GM12878 (cell line): Measurements from ENCODE around the gene PYM1. TPM values are rescaled to one million over a fixed set of nuclear protein-coding genes. Genes with fewer than 3 reads are reported as not detected.

Experiments
- ATAC-seq: fragments of 200-7000 bp; cut with Tn5 transposase; 3 replicates; pipeline ENCODE4 v1.9.1; 2020; ENCODE audit warnings: mild to moderate bottlenecking, moderate library complexity
- BruUV-seq: library from RNA; stranded (reverse); fragments of 400-500 nt; replicated peaks from 2 replicates; lab custom pipeline; 2021; lab: Mats Ljungman, UMichigan
- CTCF ChIA-PET: fragments of 300-600 bp; sonication (Branson Sonifier 250); formaldehyde crosslinking; extraction: SDS; loops from one replicate; lab custom pipeline; 2021; ENCODE audit warnings: inconsistent platforms; lab: Yijun Ruan, JAX
- POLR2A ChIA-PET: fragments of 350-600 bp; formaldehyde crosslinking; extraction: SDS; loops from one replicate; lab custom pipeline; 2021; ENCODE audit warnings: inconsistent platforms; lab: Charles Lee
- RAD21 ChIA-PET: fragments of 300-600 bp; sonication (Branson Sonifier 250); formaldehyde crosslinking; loops from one replicate; lab custom pipeline; 2023; ENCODE audit warnings: antibody characterized with exemption; ENCODE audit not compliant: unreplicated experiment; lab: Charles Lee
- SMC1A ChIA-PET: fragments of 300-600 bp; sonication (Branson Sonifier 250); formaldehyde crosslinking; loops from one replicate; lab custom pipeline; 2023; ENCODE audit not compliant: unreplicated experiment, uncharacterized antibody; lab: Charles Lee
- DNase-seq: peaks from one replicate; pipeline ENCODE4 v3.0.0-alpha.2; 2011; ENCODE audit warnings: low read depth, low spot score
- FAIRE-seq: peaks from 3 replicates; lab custom pipeline; 2011; peaks lifted over from hg19 to GRCh38; lab: Jason Lieb, UNC
- H2AFZ ChIP-seq: 2 replicates; pipeline ENCODE4 v1.6.0; 2011; ENCODE audit warnings: low read depth, low read length, control low read depth; ENCODE audit not compliant: control insufficient read depth
- H3K27ac ChIP-seq: 2 replicates; pipeline ENCODE4 v1.5.1; 2011; ENCODE audit warnings: control low read depth; ENCODE audit not compliant: control insufficient read depth, insufficient read depth
- H3K27me3 ChIP-seq, 2 experiments: replicated peaks in 1 of 2; 2 replicates each; pipeline versions ENCODE4 v1.6.0 to v1.6.1; 2011; ENCODE audit warnings: low read length in 1 of 2; ENCODE audit not compliant: control insufficient read depth in 2 of 2, insufficient read depth in 2 of 2
- H3K36me3 ChIP-seq, 2 experiments: 2 replicates each; pipeline ENCODE4 v1.5.1; 2011; ENCODE audit warnings: low read length in 1 of 2; ENCODE audit not compliant: control insufficient read depth in 2 of 2, insufficient read depth in 2 of 2
- H3K4me1 ChIP-seq: 2 replicates; pipeline ENCODE4 v1.6.1; 2011; ENCODE audit warnings: mild to moderate bottlenecking, low read length, moderate library complexity, mixed read lengths; ENCODE audit not compliant: control insufficient read depth, insufficient read depth
- H3K4me2 ChIP-seq: 2 replicates; pipeline ENCODE4 v1.6.0; 2011; ENCODE audit warnings: control low read depth; ENCODE audit not compliant: control insufficient read depth, insufficient read depth
- H3K4me3 ChIP-seq: fragments of 200-600 bp; sonication (generic); 2 replicates; pipeline ENCODE4 v1.5.1; 2016
- H3K79me2 ChIP-seq: 2 replicates; pipeline ENCODE4 v1.6.0; 2011; ENCODE audit warnings: low read length; ENCODE audit not compliant: control insufficient read depth, insufficient read depth
- H3K9ac ChIP-seq: 2 replicates; pipeline ENCODE4 v1.8.0; 2011; ENCODE audit warnings: low read length, control low read depth, mixed read lengths; ENCODE audit not compliant: control insufficient read depth, insufficient read depth
- H3K9me3 ChIP-seq: replicated peaks from 3 replicates; pipeline ENCODE4 v1.5.1; 2011; ENCODE audit warnings: mild to moderate bottlenecking, low read length; ENCODE audit not compliant: control insufficient read depth, insufficient read depth
- H4K20me1 ChIP-seq: 2 replicates; pipeline ENCODE4 v1.6.0; 2011; ENCODE audit not compliant: control insufficient read depth, insufficient read depth
- DPF2 ChIP-seq: fragments of 450-650 bp; IDR thresholded peaks from 2 replicates; pipeline ENCODE4 v1.6.1; 2017; ENCODE audit warnings: mild to moderate bottlenecking
- IRF4 ChIP-seq: IDR thresholded peaks from 2 replicates; pipeline ENCODE4 v1.6.1; 2011; ENCODE audit warnings: low read depth, low read length
- KAT2A ChIP-seq: conservative IDR thresholded peaks from 2 replicates; pipeline ENCODE4 v1.6.1; 2011; ENCODE audit warnings: low read depth, low read length; ENCODE audit not compliant: control insufficient read depth
- NFXL1 ChIP-seq: fragments of 450-650 bp; IDR thresholded peaks from 2 replicates; pipeline ENCODE4 v1.6.1; 2017; ENCODE audit warnings: antibody characterized with exemption, mild to moderate bottlenecking, borderline replicate concordance
- NFYA ChIP-seq: IDR thresholded peaks from 2 replicates; pipeline ENCODE4 v1.6.1; 2011; ENCODE audit warnings: low read depth, mild to moderate bottlenecking, low read length, improper control_type of control experiment, borderline replicate concordance
- PML ChIP-seq: IDR thresholded peaks from 2 replicates; pipeline ENCODE4 v1.6.1; 2012; ENCODE audit warnings: low read length, inconsistent platforms
- RUNX3 ChIP-seq: IDR thresholded peaks from 2 replicates; pipeline ENCODE4 v1.6.1; 2012; ENCODE audit warnings: low read length, inconsistent platforms
- SREBF1 ChIP-seq: IDR thresholded peaks from 2 replicates; pipeline ENCODE4 v1.6.1; 2012; ENCODE audit warnings: mild to moderate bottlenecking, low read length
- ZNF24 ChIP-seq: fragments of 450-650 bp; IDR thresholded peaks from 2 replicates; pipeline ENCODE4 v1.6.1; 2017; ENCODE audit warnings: antibody characterized with exemption, mild to moderate bottlenecking
- ZNF384 ChIP-seq: IDR thresholded peaks from 2 replicates; pipeline ENCODE4 v1.6.1; 2012; ENCODE audit warnings: low read depth, mild to moderate bottlenecking, low read length, improper control_type of control experiment, borderline replicate concordance
- WGBS: methylation state at CpG from one replicate; pipeline ENCODE4 v1.1.6; 2016; ENCODE audit warnings: low lambda C conversion rate; ENCODE audit not compliant: insufficient replicate concordance, insufficient coverage; ENCODE audit errors: missing lambda C conversion rate; 5-methylcytosine and 5-hydroxymethylcytosine counted together
- in situ Hi-C: fragments of 300-500 bp; cut with MboI; formaldehyde crosslinking; loops from 9 replicates; pipeline ENCODE4 v1.14.3; 2018; ENCODE audit warnings: mixed read lengths
- intact Hi-C: fragments of 100-400 bp; cut with micrococcal nuclease; formaldehyde crosslinking; loops from one replicate; pipeline ENCODE4 v1.14.2; 2022; ENCODE audit not compliant: unreplicated experiment
- polyA plus RNA-seq, 11 experiments: library from polyadenylated mRNA; depleted of rRNA in 4 of 11; unstranded in 6 of 11; stranded (reverse) in 5 of 11; fragments of >200 nt; fragmentation: Nextera tagmentation in 4 of 11; fragmentation: Illumina TruSeq in 1 of 11; extraction: Ambion mirVana in 4 of 11; extraction: Trizol in 1 of 11; gene quantifications; 1 replicate in 1 of 11; 2 replicates in 10 of 11; pipeline versions ENCODE4 v1.2.1 to v1.2.3, GENCODE V29; 2011 to 2016; ENCODE audit warnings: inconsistent platforms in 2 of 11, missing spikeins in 2 of 11, low read depth in 1 of 11
- total RNA-seq, 4 experiments: library from RNA; depleted of rRNA in 3 of 4; stranded (reverse); fragments of >200 nt in 3 of 4; fragmentation: Illumina TruSeq in 1 of 4; extraction: Trizol in 1 of 4; gene quantifications; 2 replicates each; pipeline versions ENCODE4 v1.2.1 to v1.2.3, GENCODE V29; 2013 to 2021

Gene PYM1
- total and polyA plus RNA-seq, 10 of the 15 experiments (the other 5 are each of a cell fraction or from before 2014, with no cell fraction given): 33.9 to 93.4 (median 55.8) TPM

DNA sequence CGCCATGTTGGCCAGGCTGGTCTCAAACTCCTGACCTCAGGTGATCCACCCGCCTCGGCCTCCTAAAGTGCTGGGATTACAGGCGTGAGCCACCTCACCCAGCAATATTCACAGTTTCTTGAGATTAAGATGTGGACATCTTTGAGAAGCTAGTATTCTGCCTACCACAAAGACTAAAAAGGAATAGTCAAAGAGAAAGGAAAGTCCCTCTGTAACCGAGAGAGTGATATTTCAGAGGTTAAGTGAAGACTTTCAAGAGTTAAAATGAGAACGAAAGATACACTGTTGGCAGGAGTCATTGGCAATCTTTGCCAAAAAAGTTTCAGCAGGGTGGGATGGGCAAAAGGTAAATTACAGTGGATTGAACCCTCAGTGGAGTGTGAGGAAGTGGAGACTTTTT, 18.9 kb upstream of the PYM1 start (continued):
- no peak for TF ChIP-seq ZNF384
- no peak for TF ChIP-seq NFYA
- TF ChIP-seq KAT2A: no peak

DNA sequence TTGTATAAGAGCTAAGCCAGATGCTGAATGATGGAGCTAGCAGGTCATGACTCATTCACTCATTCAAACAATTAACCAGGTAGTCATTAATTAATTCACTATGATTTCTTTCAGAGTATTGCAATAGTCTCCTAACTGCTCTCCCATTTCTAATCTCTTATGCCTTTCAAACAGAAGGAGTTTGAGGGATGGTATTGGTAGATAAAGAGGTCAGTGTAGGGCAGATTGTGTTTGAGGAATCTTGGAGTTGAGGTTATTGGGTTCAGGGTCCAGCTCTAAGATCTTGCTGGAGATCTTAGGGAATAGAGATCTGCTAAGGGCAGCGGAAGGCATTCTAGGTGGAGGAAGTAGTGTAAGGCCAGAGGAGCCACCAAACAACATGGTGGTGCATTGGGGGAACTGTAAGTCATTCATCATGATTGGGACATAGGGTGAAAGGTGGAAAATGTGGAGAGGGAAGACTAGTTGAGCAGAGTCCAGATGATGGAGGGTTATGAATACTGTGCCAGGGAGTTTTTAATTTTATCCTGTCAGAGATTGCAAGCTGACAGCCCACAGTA, 15.0 kb upstream of the PYM1 start:
- Histone ChIP-seq H3K4me2 (no peak overlapping the region), H3K9me3 (no peaks in the 10 kb centered on the region), H4K20me1 (no peaks in the 10 kb centered on the region), H2AFZ (no peak overlapping the region), H3K4me3 (no peak overlapping the region), H3K4me1 (peaks cover 24% of the 10 kb centered on the region), H3K36me3 (peaks cover 0 to 46% of the 10 kb centered on the region in 2 experiments), H3K27me3 (no peaks in the 10 kb centered on the region), H3K79me2 (no peaks in the 10 kb centered on the region), H3K27ac (no peak overlapping the region), H3K9ac (no peak overlapping the region)
- DNase-seq (no peak), ATAC-seq (no peak), FAIRE-seq (no peak)
- BruUV-seq: no TSS peak
- ChIA-PET CTCF (interaction anchor here (0.5 to 4.7 kb wide), 7 partner anchors 12 to 204 kb away, joined by 3 to 49 read pairs (median 4); partner anchors contain the start of genes DGKA, ORMDL2 and SARNP), RAD21 (interaction anchor here (5.0 kb wide), 1 partner anchor 203 kb away, joined by 43 read pairs; no protein-coding TSS in a partner anchor), POLR2A (interaction anchor here (0.6 to 1.5 kb wide), 3 partner anchors 16 to 202 kb away, joined by 3 read pairs; no protein-coding TSS in a partner anchor), SMC1A (interaction anchor here (0.8 to 5.0 kb wide), 5 partner anchors 13 to 203 kb away, joined by 3 to 51 read pairs (median 5); no protein-coding TSS in a partner anchor)
- WGBS: 100% methylated on average over 1 of the region's 1 CpG
- TF ChIP-seq DPF2: no peak
- TF ChIP-seq IRF4: no peak
- TF ChIP-seq ZNF24: no peak
- TF ChIP-seq RUNX3: no peak
- no peak for TF ChIP-seq NFXL1
- no peak for TF ChIP-seq PML
- no peak for TF ChIP-seq SREBF1
- intact Hi-C loops (no loop called here), in situ Hi-C loops (loop anchor here (5.0 kb wide), 1 partner anchor 205 kb away; no protein-coding TSS in a partner anchor)
